Tibial nerve (tissue), 4 donors: ENCODE data around the gene ST8SIA1. TPM values are rescaled to one million over a fixed set of nuclear protein-coding genes. Genes with fewer than 3 reads are reported as not detected.

Experiments
- DNase-seq, 2 donors: peaks; one replicate each; pipeline ENCODE4 v3.0.0-alpha.2; 2019; ENCODE audit warnings: low spot score in 2 of 2
- H3K27ac ChIP-seq, 4 donors: fragments of 200-600 bp; sonication (generic) in 3 of 4; one replicate each; pipeline ENCODE4 v1.5.1; 2017 to 2019; ENCODE audit warnings: mild to moderate bottlenecking in 1 of 4
- H3K27me3 ChIP-seq, 2 donors: fragments of 200-600 bp; sonication (generic) in 1 of 2; one replicate each; pipeline versions ENCODE4 v1.5.1 to v1.6.0; 2017 to 2019
- H3K36me3 ChIP-seq, 3 donors: fragments of 200-600 bp; sonication (generic); one replicate each; pipeline ENCODE4 v1.5.1; 2018 to 2019
- H3K4me1 ChIP-seq, 4 donors: fragments of 200-600 bp; sonication (generic) in 3 of 4; one replicate each; pipeline ENCODE4 v1.5.1; 2017 to 2019
- H3K4me3 ChIP-seq, 4 donors: fragments of 200-600 bp; sonication (generic) in 3 of 4; one replicate each; pipeline ENCODE4 v1.5.1; 2017 to 2019; ENCODE audit warnings: mild to moderate bottlenecking in 1 of 4, moderate library complexity in 1 of 4
- H3K9me3 ChIP-seq, 4 donors: fragments of 200-600 bp; sonication (generic) in 3 of 4; one replicate each; pipeline ENCODE4 v1.5.1; 2017 to 2019
- CTCF ChIP-seq, 5 experiments: fragments of 200-600 bp in 3 of 5; fragments of 450-650 bp in 2 of 5; sonication (generic) in 3 of 5; IDR thresholded peaks; one replicate each; pipeline ENCODE4 v1.5.1; 2016 to 2019; ENCODE audit warnings: antibody characterized with exemption in 5 of 5, mild to moderate bottlenecking in 3 of 5, moderate library complexity in 2 of 5
- EP300 ChIP-seq, 2 donors: sonication (generic); formaldehyde crosslinking; IDR thresholded peaks; one replicate each; pipeline ENCODE4 v1.6.1; 2017; ENCODE audit warnings: antibody characterized with exemption in 2 of 2, mild to moderate bottlenecking in 1 of 2
- POLR2A ChIP-seq, 2 donors: fragments of 450-650 bp; IDR thresholded peaks; one replicate each; pipeline ENCODE4 v1.6.1; 2017; ENCODE audit warnings: antibody characterized with exemption in 2 of 2, mild to moderate bottlenecking in 2 of 2, moderate library complexity in 2 of 2
- WGBS, 2 donors: methylation state at CpG; one replicate each; pipeline ENCODE4 v1.1.5; 2018; 5-methylcytosine and 5-hydroxymethylcytosine counted together
- total RNA-seq, 4 donors: library from RNA; depleted of rRNA; stranded (reverse); fragments of >200 nt; gene quantifications; one replicate each; pipeline ENCODE4 v1.1.0, GENCODE V29; 2016

The ST8SIA1 gene
- total RNA-seq, 4 donors from 2014 or later = 0.63 to 5.1 (median 2.0) TPM

GRCh38 chr12:22268406-22268805 is 66.1 kb downstream of the ST8SIA1 start:
- Histone ChIP-seq H3K4me3 (no peak overlapping the region), H3K27me3 (no peaks in the 10 kb centered on the region), H3K4me1 (peaks cover 0 to 26% (median 0%) of the 10 kb centered on the region in 4 donors), H3K27ac (no peak overlapping the region), H3K36me3 (no peaks in the 10 kb centered on the region), H3K9me3 (no peaks in the 10 kb centered on the region)
- TF ChIP-seq EP300 (IDR thresholded peaks at IDR 0.05) (no peak), POLR2A (IDR thresholded peaks at IDR 0.05) (no peak), CTCF (IDR thresholded peaks at IDR 0.05) (no peak)
- no peak for DNase-seq
- WGBS, 2 donors = 78 to 81% methylated on average over 8 of the region's 8 CpGs

GRCh38 chr12:22266101-22266500 is 68.4 kb downstream of the ST8SIA1 start:
- TF ChIP-seq EP300 (IDR thresholded peaks at IDR 0.05) (no peak), POLR2A (IDR thresholded peaks at IDR 0.05) (no peak), CTCF (IDR thresholded peaks at IDR 0.05) (no peak)
- no peaks in the 10 kb centered on the region for H3K36me3 ChIP-seq
- no peaks in the 10 kb centered on the region for H3K27me3 ChIP-seq
- H3K4me1 ChIP-seq = peaks cover 0 to 10% (median 0%) of the 10 kb centered on the region in 4 donors
- no peaks in the 10 kb centered on the region for H3K9me3 ChIP-seq
- DNase-seq = no peak
- H3K4me3 ChIP-seq = no peak overlapping the region
- WGBS, 2 donors = 79 to 87% methylated on average over 5 of the region's 5 CpGs
- H3K27ac ChIP-seq = no peak overlapping the region

- no peaks in the 10 kb centered on the region for H3K9me3 ChIP-seq
- 85 to 90% methylated on average over 5 of the region's 5 CpGs for WGBS, 2 donors
- no peak overlapping the region for H3K27ac ChIP-seq
- no peaks in the 10 kb centered on the region for H3K27me3 ChIP-seq
- TF ChIP-seq CTCF (IDR thresholded peaks at IDR 0.05) (no peak), EP300 (IDR thresholded peaks at IDR 0.05) (no peak), POLR2A (IDR thresholded peaks at IDR 0.05) (no peak)
- H3K4me3 ChIP-seq = no peak overlapping the region
- no peaks in the 10 kb centered on the region for H3K36me3 ChIP-seq
- H3K4me1 ChIP-seq = peaks cover 0 to 5% (median 0%) of the 10 kb centered on the region in 4 donors
- no peak for DNase-seq
Observed at GRCh38 chr12:22264380-22264779, 70.1 kb downstream of the ST8SIA1 start.

GRCh38 chr12:22262309-22262708 is 72.2 kb downstream of the ST8SIA1 start:
- no peak for DNase-seq
- no peak overlapping the region for H3K27ac ChIP-seq
- WGBS, 2 donors = 12 to 13% methylated on average over 2 of the region's 2 CpGs
- no peaks in the 10 kb centered on the region for H3K9me3 ChIP-seq
- no peaks in the 10 kb centered on the region for H3K27me3 ChIP-seq
- H3K4me3 ChIP-seq = no peak overlapping the region
- TF ChIP-seq POLR2A (IDR thresholded peaks at IDR 0.05) (no peak), CTCF (IDR thresholded peaks at IDR 0.05) (no peak), EP300 (IDR thresholded peaks at IDR 0.05) (peak in 1 of 2 donors; percentile 35)
- H3K4me1 ChIP-seq = no peaks in the 10 kb centered on the region
- H3K36me3 ChIP-seq = no peaks in the 10 kb centered on the region

GRCh38 chr12:22257100-22257499 is 77.4 kb downstream of the ST8SIA1 start:
- H3K4me3 ChIP-seq = no peak overlapping the region
- no peak overlapping the region for H3K27ac ChIP-seq
- WGBS, 2 donors = 62 to 70% methylated on average over 6 of the region's 6 CpGs
- no peak for DNase-seq
- TF ChIP-seq CTCF (IDR thresholded peaks at IDR 0.05) (no peak), POLR2A (IDR thresholded peaks at IDR 0.05) (no peak), EP300 (IDR thresholded peaks at IDR 0.05) (no peak)
- no peaks in the 10 kb centered on the region for H3K36me3 ChIP-seq
- H3K9me3 ChIP-seq = no peaks in the 10 kb centered on the region
- peaks cover 0 to 17% (median 4%) of the 10 kb centered on the region in 4 donors for H3K4me1 ChIP-seq
- H3K27me3 ChIP-seq = no peaks in the 10 kb centered on the region
